Thyroid gland (tissue), 4 donors: ENCODE measurements around the gene GTF2F2. TPM values are rescaled to one million over a fixed set of nuclear protein-coding genes. Genes with fewer than 3 reads are reported as not detected.

Source experiments
- DNase-seq, 2 donors: peaks; one replicate each; pipeline ENCODE4 v3.0.0-alpha.2; 2019
- H3K27ac ChIP-seq, 3 donors: fragments of 200-600 bp; sonication (generic); 1 replicate in 2 of 3; 2 replicates in 1 of 3; pipeline ENCODE4 v1.5.1; 2016 to 2019; ENCODE audit warnings: mild to moderate bottlenecking in 1 of 3, moderate library complexity in 1 of 3
- H3K27me3 ChIP-seq: fragments of 200-600 bp; sonication (generic); one replicate; pipeline ENCODE4 v1.5.1; 2019
- H3K36me3 ChIP-seq, 2 donors: fragments of 200-600 bp; sonication (generic); one replicate each; pipeline ENCODE4 v1.5.1; 2016 to 2019
- H3K4me1 ChIP-seq, 2 donors: fragments of 200-600 bp; sonication (generic); one replicate each; pipeline ENCODE4 v1.5.1; 2017 to 2019
- H3K4me3 ChIP-seq, 3 donors: fragments of 200-600 bp; sonication (generic); replicated peaks in 1 of 3; 1 replicate in 2 of 3; 2 replicates in 1 of 3; pipeline ENCODE4 v1.5.1; 2016; ENCODE audit warnings: mild to moderate bottlenecking in 1 of 3
- H3K9me3 ChIP-seq: fragments of 200-600 bp; sonication (generic); one replicate; pipeline ENCODE4 v1.5.1; 2017
- CTCF ChIP-seq, 6 experiments: fragments of 200-600 bp in 3 of 6; fragments of 450-650 bp in 3 of 6; sonication (generic) in 3 of 6; IDR thresholded peaks; one replicate each; pipeline ENCODE4 v1.5.1; 2016 to 2019; ENCODE audit warnings: antibody characterized with exemption in 6 of 6, mild to moderate bottlenecking in 2 of 6, inconsistent platforms in 1 of 6, moderate library complexity in 1 of 6
- POLR2A ChIP-seq, 2 donors: fragments of 450-650 bp; IDR thresholded peaks; one replicate each; pipeline ENCODE4 v1.6.1; 2017; ENCODE audit warnings: antibody characterized with exemption in 2 of 2, mild to moderate bottlenecking in 2 of 2, moderate library complexity in 1 of 2
- WGBS, 2 donors: methylation state at CpG; one replicate each; pipeline ENCODE4 v1.1.5; 2017; 5-methylcytosine and 5-hydroxymethylcytosine counted together
- intact Hi-C: fragments of 100-400 bp; cut with DNase I; formaldehyde crosslinking; loops from one replicate; pipeline ENCODE4 v1.15.1; 2023
- total RNA-seq, 4 donors: library from RNA; depleted of rRNA; stranded (reverse); fragments of >200 nt; gene quantifications; one replicate each; pipeline ENCODE4 v1.2.3, GENCODE V29; 2016

The GTF2F2 gene
- total RNA-seq, 4 donors from 2014 or later = 15.3 to 22.7 (median 19.6) TPM

DNA sequence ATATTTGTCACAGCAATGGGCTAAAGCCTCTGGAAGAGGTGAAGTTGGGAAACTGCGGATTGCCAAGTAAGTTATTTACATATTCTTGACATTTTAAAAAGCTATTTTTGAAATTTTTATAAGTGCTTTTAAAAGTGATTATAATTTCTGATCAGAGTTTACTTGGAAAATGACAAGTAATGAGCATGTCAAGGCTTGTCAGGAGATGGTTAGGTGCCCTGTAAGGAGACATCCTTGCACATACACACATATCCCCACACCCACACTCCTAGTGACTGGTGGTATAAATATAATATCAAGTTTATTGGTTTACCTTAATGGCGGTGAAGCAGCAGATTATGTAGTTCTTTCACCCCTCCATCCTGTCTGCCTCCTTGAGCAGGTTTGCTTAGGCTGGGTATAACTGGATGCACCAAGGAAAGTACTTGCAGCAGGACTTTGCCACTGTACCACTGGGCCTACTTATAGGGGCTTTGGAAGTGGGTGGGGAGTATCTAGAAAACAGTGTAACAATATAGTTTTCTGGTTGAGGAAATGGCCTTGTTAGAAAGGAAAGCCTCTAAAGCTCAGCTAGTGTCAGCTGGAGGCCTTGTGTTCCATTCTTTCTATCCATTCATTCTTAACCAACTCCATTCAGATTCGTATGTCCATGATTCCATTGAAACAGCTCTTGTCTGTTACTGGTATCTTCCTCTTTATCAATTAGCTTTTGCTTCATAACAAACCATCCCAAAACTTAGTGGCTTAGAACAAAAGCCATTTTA, 16.6 kb downstream of the GTF2F2 start:
- no peak for DNase-seq
- H3K27ac ChIP-seq = no peak overlapping the region
- peaks cover 0 to 7% of the 10 kb centered on the region in 2 donors for H3K4me1 ChIP-seq
- H3K27me3 ChIP-seq = no peaks in the 10 kb centered on the region
- no peak overlapping the region for H3K4me3 ChIP-seq
- WGBS, 2 donors = 95 to 99% methylated on average over 3 of the region's 3 CpGs
- TF ChIP-seq CTCF (IDR thresholded peaks at IDR 0.05) (no peak), POLR2A (IDR thresholded peaks at IDR 0.05) (no peak)
- intact Hi-C loops = no loop called here
- H3K9me3 ChIP-seq = no peaks in the 10 kb centered on the region
- H3K36me3 ChIP-seq = no peaks in the 10 kb centered on the region

GRCh38 chr13:45137526-45137925, 17.2 kb downstream of the GTF2F2 start:
- no peak overlapping the region for H3K27ac ChIP-seq
- 97 to 99% methylated on average over 2 of the region's 2 CpGs for WGBS, 2 donors
- H3K4me3 ChIP-seq = no peak overlapping the region
- intact Hi-C loops = no loop called here
- no peak for TF ChIP-seq POLR2A (IDR thresholded peaks at IDR 0.05)
- no peak for TF ChIP-seq CTCF (IDR thresholded peaks at IDR 0.05)
- no peak for DNase-seq
- no peaks in the 10 kb centered on the region for H3K36me3 ChIP-seq
- no peaks in the 10 kb centered on the region for H3K9me3 ChIP-seq
- H3K27me3 ChIP-seq = no peaks in the 10 kb centered on the region
- peaks cover 6 to 13% of the 10 kb centered on the region in 2 donors for H3K4me1 ChIP-seq

- Histone ChIP-seq H3K27me3 (no peaks in the 10 kb centered on the region), H3K4me3 (no peak overlapping the region), H3K27ac (no peak overlapping the region), H3K9me3 (no peaks in the 10 kb centered on the region), H3K36me3 (no peaks in the 10 kb centered on the region), H3K4me1 (peaks cover 11 to 17% of the 10 kb centered on the region in 2 donors)
- no peak for TF ChIP-seq CTCF (IDR thresholded peaks at IDR 0.05)
- TF ChIP-seq POLR2A (IDR thresholded peaks at IDR 0.05) = no peak
- WGBS, 2 donors = 96 to 98% methylated on average over 7 of the region's 7 CpGs
- DNase-seq = no peak
- intact Hi-C loops = no loop called here
These were observed 18.0 kb downstream of the GTF2F2 start for GRCh38 chr13:45138282-45138681.

DNA sequence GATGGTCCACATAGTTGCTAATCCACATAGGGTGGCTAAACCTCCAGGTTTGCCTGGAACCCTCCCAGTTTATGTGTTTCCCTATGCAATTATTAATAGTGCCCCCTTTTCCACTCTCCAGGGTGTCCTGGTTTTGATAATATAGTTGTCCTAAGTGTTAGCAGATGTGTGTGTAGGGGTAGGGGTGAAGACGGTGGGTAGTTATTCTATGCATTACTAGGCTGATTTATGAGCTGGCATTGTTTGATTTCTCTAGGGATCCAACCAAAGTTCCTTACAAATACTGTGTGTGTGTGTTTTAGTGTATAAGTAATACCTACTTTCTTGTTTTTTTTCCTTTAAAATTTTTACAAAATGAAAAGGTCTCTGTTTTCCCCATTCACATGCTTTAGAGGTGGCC, 21.1 kb downstream of the GTF2F2 start:
- no peaks in the 10 kb centered on the region for H3K9me3 ChIP-seq
- peaks cover 16 to 21% of the 10 kb centered on the region in 2 donors for H3K4me1 ChIP-seq
- peak overlapping the region in 1 of 3 donors; percentile 75 for H3K27ac ChIP-seq
- TF ChIP-seq CTCF (IDR thresholded peaks at IDR 0.05) (no peak), POLR2A (IDR thresholded peaks at IDR 0.05) (no peak)
- H3K4me3 ChIP-seq = no peak overlapping the region
- intact Hi-C loops = no loop called here
- whole genome bisulfite sequencing, 2 donors = 76 to 93% methylated on average over 1 of the region's 1 CpG
- DNase-seq = no peak
- no peaks in the 10 kb centered on the region for H3K27me3 ChIP-seq
- no peaks in the 10 kb centered on the region for H3K36me3 ChIP-seq
